GM19043 (cell line): ENCODE data around the gene SIM1.

Experiments
- ATAC-seq: cut with Tn5 transposase; IDR thresholded peaks from one replicate; pipeline ENCODE4 v1.9.1; 2021; ENCODE audit warnings: low read depth; ENCODE audit not compliant: unreplicated experiment

Gene SIM1

GRCh38 chr6:100473182-100473581, 8.5 kb upstream of the SIM1 start:
- no peak for ATAC-seq

DNA sequence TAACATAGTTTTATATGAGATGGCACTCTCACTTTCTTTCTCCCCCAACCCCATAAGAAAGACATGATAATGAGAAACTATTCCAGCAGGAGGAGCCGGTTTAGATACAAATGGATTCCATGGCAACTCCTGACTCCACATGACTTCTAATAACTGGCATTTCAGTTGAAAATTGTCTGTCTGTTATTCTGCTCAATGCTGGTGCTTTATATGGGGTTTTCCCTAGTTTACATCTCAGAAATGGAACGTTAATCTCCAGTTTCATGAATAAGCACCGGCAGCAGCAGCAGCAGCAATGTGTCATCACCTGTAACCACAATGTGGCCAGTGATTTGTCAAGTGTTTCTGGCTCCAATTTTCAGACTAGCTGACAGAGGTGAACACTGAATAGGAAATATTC, 8.0 kb upstream of the SIM1 start:
- ATAC-seq = peak; percentile 96

DNA sequence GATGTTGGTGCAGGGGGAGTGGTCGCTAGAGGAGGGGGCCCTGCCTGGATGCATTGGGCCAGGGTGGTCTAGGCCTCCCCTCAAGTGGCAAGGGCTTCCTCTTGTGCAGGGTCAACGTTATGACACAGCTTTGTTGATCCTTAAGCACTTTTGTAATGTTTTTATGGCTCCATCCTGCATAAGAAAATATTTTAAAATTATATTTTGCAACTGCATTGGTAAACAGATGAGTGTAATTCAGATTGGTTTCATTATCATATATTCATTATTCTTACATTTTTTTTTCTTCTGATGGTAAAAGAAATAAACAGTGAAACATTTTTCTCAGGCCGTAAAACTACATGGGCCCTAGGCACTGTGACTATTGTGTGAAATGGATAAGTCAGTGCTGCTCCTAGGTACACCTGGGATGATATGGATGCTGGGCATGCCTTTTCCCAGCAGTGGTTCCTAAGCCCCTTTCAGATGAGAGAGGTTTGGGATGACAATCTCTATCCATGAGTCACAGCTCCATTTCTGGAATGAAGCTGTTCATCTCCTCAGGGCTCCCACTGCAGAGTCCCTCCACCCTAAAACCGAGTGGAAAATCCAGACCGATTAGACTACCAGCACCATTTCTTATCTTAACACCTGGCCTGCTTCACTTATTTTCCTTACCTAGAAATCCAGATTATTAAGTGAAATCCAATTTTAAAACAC, 5.8 kb upstream of the SIM1 start:
- no peak for ATAC-seq

DNA sequence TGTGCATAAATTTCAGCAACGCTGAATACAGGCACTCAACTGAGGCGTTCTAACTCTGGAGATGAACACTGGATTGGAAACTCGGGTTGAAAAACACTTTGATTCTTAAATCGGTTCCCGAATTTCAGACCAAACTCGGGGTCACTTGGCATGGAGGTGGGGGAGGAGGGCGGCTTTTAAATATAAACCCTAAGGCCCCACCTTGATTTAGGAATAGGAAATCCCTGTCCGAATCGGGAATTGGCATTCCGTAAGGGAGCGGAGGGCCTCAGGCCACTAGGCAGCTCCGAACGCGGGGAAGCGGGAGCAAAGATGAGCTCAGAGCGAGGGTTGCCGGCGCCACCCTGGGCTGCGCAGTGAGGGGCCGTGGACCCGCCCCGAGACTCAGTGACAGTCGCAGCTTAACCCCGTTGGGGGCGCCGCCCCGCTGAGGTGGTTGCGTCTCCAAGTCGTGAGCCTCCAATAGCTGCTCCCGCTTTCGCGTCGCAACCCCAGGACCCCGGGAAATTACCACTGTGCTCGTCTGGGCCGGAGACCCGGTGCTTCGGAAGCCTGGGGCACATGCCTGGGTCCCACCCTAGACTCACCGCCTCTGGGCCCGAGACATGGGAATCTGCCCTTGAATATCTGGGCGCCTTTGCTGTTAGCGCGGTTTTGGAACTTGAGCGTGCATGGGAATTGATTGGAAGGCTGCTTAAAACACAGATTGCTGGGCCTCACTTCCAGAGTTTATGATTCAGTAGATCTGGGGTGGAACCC, 4.6 kb upstream of the SIM1 start:
- no peak for ATAC-seq

GRCh38 chr6:100468016-100468622, 3.4 kb upstream of the SIM1 start:
- no peak for ATAC-seq

DNA sequence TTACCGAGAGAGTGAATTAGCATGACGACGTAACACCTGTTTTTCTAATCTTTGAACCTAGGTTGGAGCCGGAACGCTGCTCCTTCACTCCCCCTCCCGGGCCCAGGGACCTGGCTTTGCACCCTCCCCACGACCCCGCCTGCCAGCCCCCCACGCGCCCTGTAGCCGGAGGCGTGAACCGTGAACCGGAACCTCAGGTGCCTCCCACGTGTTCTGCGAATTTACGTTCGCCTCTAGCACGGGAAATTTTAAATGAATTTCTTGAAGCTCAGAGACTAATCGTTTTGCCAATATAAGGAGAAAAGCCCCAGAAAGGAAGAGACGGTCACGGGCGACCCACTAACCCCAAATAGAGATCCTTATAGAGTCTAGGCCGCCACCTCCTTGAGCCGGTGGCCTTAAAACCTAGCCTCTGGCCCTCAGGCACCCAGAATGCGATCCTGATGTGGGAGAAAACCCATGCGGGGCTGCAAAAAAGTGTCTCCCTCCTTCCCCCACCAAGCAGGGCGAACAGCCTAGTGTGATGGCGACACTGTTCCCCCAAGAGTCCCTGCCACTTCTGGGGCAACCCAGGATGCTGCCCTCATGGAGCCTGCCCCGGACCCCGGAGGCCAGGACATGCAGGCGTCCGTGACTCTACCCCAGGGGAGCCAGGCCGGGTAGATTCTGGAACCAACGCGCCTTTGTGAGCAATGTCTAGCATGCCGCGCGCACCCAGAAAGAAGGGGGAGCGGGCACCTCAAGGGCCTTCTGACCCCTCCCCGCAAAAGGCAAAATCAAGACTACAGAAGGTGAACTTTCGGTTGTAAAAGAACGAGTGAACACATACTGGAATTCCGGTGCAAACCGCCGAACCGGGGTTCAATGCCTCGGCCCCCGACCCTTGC, 2.7 kb upstream of the SIM1 start:
- no peak for ATAC-seq

GRCh38 chr6:100466410-100467128, 1.8 kb upstream of the SIM1 start:
- no peak for ATAC-seq

GRCh38 chr6:100465701-100466409, 1.1 kb upstream of the SIM1 start:
- no peak for ATAC-seq

- no peak for ATAC-seq
Observed at GRCh38 chr6:100464162-100464851, 414 bp downstream of the SIM1 start.

DNA sequence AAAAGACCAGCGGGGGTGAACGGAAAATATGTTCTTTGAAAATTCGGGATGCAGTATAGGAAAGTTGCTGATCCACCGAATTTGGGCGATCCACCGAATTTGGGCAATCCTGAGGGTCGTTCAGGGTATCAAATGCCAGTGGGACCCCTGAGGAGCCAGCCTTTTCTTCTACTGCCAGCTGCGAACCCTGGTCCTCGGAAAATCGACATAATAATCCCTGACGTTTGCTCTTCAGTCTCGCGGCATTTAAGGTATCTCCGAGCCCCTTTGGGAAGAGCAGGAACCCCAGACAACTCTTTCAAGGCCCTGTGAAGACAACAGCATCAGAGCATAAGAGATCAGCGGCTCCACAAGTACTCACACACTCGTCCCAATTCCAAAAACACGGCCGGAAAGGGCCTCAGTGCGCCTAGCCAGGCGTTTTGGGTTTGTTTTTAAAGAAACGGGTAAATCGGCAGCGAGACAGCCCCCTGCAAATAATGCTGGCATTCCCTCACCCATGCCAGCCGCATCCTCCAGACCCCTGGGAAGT, 1.0 kb downstream of the SIM1 start:
- ATAC-seq = no peak

DNA sequence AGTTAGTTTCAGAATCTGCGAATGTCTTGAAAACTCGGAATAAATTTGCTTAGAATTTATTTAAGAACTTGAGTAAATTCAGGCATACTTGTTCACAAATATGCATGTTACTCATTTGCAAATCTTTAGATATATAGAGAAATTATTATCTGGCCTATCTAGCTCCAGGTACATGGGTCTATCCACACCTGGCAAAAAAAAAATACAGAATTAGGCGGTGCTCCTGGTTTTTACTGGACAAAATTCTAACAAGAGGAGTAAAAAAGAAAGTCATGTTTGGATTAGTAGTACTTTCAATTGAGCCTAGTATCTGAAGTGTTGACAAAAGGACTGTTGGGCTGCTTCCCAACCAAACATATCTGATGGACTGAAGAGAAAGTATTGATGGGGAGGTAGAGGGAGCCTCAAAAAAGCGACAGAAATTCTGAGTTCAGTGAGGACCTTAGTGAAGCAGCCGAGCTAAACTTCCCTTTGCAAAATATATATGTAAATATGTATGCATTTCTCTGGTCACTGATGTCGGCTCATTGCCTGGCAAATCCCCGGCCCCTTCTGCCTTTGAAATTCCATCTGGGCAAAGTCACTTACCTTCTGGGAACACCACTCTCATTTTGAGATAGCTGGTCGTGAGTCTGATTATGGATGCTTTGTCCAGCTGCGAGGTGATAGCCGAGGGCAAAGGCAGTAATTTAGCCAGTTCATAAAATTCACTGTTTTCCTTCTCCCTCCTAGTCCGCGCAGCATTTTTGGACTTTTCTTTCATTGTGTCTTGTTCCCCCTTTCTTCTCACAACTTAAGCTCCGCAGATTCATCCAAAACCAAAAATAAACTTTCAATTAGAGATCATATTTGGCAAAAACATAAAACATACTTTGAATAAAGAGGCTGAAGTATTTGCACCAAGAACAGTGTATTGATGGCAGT, 1.8 kb downstream of the SIM1 start:
- no peak for ATAC-seq

GRCh38 chr6:100461917-100462705, 2.6 kb downstream of the SIM1 start:
- no peak for ATAC-seq

DNA sequence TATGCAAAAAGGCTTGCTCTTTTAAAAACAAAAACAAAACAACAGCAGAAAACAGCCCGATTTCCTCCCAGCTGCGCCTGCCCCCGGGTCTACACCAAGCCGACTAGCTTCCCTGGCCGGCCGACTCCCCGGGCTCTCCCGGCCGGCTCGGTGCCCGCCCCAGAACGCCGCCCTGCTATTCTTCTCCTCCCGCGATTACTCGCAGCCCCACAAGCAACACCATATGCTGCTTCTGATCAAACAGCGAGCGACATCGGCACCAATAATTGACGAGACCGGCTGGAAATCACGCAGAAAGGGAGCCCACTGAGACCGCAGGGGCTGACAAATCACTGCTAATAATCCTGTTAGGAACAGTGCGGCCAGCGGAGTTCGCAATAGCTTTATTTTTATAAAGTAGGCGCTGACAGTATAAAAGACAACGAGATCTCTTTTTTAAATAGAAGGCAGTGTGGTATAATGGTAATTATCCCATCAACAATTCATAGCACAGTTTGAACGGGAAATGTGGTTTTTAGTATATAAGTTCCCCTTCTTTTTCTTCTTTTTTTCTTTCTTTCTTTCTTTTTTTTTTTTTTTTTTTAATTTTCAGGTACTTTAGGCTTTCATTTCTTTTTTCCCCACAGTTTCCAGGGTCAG, 3.3 kb downstream of the SIM1 start:
- ATAC-seq = no peak

DNA sequence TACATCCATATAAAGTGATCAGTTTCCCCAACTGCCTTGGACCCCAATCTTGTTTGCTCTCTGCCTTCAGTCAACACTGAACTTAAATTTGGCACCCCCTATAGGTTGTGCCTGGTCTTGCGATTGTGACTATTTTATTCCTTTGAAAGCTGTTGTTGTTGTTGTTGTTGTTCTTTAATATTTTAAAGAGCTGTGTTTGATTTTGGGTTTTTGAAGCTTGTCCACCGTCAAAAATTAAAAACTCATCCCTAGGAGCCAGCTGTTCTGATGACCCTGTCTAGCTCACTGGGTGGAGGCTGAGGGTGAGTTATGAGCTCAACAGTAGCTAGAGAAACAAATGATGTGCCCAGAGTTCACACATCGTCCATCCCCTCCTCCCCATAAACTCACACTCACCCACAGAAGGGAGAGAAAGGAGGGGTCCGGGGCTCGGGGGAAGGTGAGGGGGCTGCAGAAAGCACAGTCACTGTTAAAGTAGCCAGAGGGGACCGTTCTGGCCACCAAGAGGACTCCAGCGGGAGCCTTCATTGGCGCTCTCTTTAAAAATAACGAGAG, 4.0 kb downstream of the SIM1 start:
- ATAC-seq = no peak

- no peak for ATAC-seq
Observed at GRCh38 chr6:100459592-100460184, 5.0 kb downstream of the SIM1 start.
